Dermis microvascular lymphatic vessel endothelial cell (primary cell): ENCODE measurements around the gene FAM78A. TPM values are rescaled to one million over a fixed set of nuclear protein-coding genes. Genes with fewer than 3 reads are reported as not detected.
"Not testable (repeated sequence)": the region's sequence is repeated elsewhere in the genome, so short reads cannot be mapped to it uniquely, and the experiment has no call there.

ENCODE experiments used
- DNase-seq, 2 donors: peaks; one replicate each; pipeline versions ENCODE4 v3.0.0 to v3.0.0-alpha.2; 2010; ENCODE audit warnings: low read depth in 2 of 2
- total RNA-seq: library from RNA; depleted of rRNA; stranded (reverse); fragments of >200 nt; gene quantifications from 2 replicates; pipeline ENCODE4 v1.2.1, GENCODE V29; 2014

The FAM78A gene
- total RNA-seq, 1 donor from 2014 or later, result 3.3 TPM

- DNase-seq, result no peak
Measured at GRCh38 chr9:131214286-131214856, 61.9 kb downstream of the FAM78A start.

- DNase-seq, result not testable (repeated sequence)
Measured at GRCh38 chr9:131211920-131212319, 64.4 kb downstream of the FAM78A start.

Other genes starting within 250 kb of the FAM78A start
- 1.6 and 2.4 TPM in 2 replicates for gene AIF1L, start 180.0 kb downstream of the FAM78A start, total RNA-seq
- 7.6 and 10.2 TPM in 2 replicates for gene NUP214, start 150.9 kb downstream of the FAM78A start, total RNA-seq
- gene PLPP7, start 13.2 kb upstream of the FAM78A start, total RNA-seq, result 1.9 and 2.3 TPM in 2 replicates
- 31.1 and 55.5 TPM in 2 replicates for gene PRRC2B, start 117.6 kb upstream of the FAM78A start, total RNA-seq
- gene POMT1, start 226.4 kb upstream of the FAM78A start, total RNA-seq, result 21.1 and 28.4 TPM in 2 replicates